T-helper 2 cell (primary cell): Measurements from ENCODE around the gene NABP1.
"Not testable (repeated sequence)": the region's sequence is repeated elsewhere in the genome, so short reads cannot be mapped to it uniquely, and the experiment has no call there.

Experiments
- DNase-seq, 5 experiments: peaks; one replicate each; pipeline versions ENCODE4 v3.0.0 to v3.0.0-alpha.2; 2012 to 2022
- total RNA-seq, 2 donors: gene quantifications; one replicate each; lab custom pipeline; 2026; lab: John Stamatoyannopoulos, UW

Gene NABP1, protein sequence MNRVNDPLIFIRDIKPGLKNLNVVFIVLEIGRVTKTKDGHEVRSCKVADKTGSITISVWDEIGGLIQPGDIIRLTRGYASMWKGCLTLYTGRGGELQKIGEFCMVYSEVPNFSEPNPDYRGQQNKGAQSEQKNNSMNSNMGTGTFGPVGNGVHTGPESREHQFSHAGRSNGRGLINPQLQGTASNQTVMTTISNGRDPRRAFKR
- total RNA-seq = 176 to 263 reads per million in 2 donors

DNA sequence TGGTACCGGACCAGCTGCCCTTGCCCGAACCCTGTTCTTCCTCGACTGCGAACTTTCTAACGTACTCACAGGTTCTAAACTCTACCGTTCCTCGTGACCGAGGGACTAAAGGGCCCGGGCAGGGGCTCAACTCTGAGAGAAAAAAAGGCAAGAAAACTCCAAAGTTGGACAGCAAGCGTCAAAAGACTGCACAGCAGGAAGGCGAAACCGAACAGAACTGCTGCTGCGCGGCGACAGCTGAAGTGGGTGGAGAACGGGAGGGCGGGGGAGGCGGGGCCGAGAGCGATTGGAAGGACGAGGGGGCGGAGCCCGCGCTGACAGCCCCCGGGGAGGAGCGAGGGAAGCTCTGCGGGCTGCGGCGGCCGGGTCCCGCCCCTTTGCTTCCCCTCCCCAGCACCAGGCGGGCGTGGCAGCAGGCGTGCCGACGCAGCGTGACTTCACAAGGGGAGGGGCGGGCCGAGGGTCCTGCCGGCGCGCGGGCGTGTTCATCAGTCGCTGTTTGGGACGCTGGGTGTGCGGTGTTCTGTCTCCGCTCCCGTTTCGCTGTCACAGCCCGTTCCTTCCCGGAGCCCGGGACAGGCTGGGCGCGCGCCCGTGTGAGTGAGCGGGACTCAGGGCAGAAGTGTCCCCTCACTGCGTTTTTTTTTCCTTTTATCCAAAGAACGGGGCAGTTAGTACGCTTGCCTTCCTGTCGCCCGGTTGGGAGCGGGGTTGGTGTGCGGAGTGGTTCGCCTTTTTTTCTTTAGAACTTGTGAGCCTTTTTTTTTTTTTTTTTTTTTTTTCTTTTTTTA lies at the start of gene NABP1:
Gene NABP1, plus strand, starts transcription at position 491 of the 791 bp plus-strand sequence. CDS start 479 bp downstream, outside the sequence.
- DNase-seq = peak; percentile 98 to 99 (median 98)

- DNase-seq = peak in 1 of 5 experiments; percentile 72
Observed at GRCh38 chr2:191629001-191629453, 48.9 kb upstream of the NABP1 start.

DNA sequence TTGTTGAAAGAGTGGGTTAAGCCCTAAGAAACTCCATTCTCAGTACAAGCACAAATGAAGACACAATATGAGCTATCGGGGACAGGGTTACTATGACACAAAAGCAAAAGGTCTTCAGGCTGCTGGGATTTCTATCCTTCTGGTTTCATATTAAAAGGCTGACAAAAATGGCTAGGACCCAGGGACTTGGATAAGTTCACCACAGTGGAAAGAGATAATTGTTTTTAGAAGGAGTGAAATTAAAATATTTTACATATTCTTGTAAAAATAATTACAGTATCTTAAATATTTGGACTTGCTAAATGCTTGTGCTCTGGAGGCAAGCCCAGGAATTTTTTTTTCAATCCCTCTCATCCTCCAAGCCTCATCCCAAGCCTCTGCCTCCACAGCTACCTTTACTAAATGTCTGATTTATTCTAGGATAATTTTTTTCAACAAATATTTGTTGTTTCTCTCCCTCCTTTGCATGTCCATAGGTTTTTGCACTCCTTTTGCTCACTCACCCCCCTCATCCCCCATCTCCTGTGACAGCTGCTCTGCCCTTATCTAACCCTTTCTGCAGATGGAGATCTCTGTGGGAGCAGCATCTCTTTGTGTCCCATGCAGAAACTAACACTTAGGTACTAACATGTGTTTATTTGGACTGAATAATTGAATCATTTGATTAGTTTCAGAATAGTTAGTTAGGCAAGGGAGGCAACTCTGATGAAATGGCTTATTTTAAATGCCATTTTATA lies 47.8 kb upstream of the NABP1 start:
- no peak for DNase-seq

GRCh38 chr2:191631754-191632153 lies 46.2 kb upstream of the NABP1 start:
- DNase-seq = no peak

DNA sequence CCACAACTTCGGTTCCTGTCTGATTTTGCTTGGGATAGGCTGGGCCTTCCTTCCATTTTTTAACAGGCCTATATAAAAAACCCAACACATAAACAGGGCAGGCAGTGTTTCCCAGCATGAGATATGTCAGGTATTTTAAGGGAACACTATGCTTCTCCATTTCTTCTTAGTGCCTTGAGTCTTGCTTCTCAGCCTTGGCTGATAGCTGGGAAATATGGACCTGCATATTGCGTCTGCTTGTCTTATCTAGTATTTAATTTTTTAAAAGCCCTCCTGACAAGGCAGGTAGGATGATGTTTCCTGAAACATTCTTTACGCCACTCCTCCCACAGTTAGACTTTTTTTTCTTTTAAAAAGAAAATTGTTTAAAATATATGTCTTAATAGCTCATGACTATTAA lies 45.5 kb upstream of the NABP1 start:
- DNase-seq = no peak

DNA sequence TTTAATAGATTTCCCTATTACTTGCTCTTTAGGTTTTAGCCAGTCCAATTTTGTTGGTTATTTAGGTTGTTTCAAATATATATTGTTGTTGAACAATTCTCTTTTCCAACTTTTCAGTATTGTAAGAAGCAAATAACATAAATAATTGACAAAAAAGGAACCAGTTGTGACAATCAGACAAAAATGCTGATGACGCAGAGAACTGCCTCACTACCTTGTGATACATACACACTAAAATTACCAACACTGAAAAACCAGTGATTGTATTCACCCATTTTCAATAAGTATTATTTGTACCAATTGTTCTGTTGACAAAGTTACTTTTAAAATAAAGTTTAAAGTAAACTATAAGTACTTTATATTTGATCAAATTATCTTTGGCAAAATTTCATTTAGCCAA lies 43.1 kb upstream of the NABP1 start:
- DNase-seq = no peak

DNA sequence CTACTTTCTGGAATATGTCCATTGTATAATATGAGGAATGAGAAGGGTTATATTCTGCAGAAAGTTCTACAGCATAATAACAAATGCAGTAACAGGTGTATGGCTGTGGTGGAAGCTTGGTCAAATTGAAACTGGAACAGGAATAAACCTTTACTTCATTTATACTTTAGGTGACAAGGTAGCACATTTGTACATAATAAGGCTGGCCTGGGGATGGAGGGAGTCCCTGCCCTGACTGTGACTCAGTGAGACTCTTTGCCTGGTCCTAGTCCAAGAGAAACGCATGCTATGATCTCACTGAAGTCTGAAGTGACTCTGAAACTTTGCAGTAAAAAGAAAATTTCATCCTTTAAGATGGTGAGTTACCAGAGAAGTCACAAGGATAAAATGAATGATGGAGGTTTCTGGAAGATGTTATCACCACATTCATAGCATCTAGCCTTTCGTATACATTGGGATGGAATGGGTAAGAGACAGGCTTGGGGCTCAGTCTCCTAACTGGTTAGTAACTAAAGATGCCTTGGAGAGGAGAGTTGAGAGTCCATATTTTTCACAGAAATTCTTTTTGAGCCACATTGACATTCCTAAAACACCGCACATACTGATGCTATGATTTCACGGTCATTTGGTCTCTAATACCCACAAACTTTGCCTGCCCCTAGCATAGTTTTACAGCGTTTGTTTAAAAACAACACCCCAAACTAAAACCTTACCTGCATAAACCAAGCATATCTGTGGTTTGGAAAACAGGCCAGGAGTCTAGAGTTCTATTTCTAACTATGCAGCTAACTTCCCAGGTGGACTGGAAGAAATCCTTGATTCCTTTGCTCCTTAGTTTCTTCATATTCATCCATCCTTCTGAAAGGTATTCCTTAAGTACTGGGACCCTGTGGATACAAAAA lies 42.4 kb upstream of the NABP1 start:
- DNase-seq = peak in 1 of 5 experiments; percentile 57

- no peak for DNase-seq
Observed at GRCh38 chr2:191636235-191636543, 41.7 kb upstream of the NABP1 start.

DNA sequence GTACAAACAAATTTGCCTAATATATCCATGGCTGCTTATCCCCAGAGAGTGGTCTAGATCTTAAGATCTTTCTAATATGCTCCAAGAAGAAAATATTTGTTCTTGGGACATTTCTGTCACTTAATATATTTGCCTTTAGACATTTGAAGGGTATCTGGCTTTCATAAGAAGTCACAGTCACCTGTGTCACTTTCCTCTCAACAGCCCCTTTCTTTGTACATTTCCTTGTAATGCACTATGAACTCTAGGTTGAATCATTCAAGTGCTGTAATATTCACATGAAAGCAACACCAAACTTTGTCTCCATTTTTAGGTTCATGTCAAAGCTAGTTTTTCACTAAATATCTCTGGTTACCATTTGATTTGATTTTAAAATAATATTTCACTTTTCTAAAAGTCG lies 41.4 kb upstream of the NABP1 start:
- no peak for DNase-seq

DNA sequence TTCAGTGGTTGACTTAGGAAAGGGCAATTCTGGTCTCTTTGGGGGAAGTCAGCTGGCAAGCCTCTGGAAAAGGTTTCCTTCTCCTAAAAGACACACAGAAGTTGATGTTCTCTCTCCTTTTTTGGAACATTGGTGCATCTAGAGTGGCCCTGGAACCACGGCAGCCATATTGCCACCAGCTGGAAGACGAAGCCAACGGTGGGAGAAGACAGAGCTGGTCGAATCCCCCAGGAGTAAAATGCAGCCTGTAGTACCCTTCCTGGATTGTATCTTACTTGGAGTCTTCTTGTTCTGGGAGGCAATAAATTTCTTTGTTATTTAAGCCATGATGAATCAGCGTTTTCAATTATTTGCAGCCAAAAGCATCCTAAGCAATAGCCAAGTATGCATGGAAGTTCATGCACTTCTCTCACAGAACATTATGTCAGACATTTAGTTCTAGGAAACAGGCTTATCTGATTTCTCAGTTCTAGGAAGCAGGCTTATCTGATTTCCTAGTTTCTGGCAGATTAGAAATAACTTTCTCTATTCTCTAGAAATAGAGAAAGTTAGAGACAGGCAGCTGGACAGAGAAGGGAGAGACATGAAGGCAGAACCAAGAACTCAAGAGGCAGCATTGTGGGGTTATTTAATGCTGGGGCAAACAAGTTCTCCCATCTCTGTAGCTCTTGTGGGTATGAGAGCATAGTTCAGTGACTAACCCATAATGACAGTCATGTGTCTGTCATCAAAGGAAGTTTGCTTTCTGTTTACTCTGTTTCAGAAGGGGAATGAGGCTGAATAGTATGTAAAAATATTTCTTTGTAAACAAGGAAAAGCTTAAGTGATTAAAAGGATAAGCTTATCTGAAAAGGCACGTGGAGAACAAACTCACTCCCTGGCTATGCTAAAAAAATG lies 40.5 kb upstream of the NABP1 start:
- peak in 1 of 5 experiments; percentile 80 for DNase-seq

DNA sequence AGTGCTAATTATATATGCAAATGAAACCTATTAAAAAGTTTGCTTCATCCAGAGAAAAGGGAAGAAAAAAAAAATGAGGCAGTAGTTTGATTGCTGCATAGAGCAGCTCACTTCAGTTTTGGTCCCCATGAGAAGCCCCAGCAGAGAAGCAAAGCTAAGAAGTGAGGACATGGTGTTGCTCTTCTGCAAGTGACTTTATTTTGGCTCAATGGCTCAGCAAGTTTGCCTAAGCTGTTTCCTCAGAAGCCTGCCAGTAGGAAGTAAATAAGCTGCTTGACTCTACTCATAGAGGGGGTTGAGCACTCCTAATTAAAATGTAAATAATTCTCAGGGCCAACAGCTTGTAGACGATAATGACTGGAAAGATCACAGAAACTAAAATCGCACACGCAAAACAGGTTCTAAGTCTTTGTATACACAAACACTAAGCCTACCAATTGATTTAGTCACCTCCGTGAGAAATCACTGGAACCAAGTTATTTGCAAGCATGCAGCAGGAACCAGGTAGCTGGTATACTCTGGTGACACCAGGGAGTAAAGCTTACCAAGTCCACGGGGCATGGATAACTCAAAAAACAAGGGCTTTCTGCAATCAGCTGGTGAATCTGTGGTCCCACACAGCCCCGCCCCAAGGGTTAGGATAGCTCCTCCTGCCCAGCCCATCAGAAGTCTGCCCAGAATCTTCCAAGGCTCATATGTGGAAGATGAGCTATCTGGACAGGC lies 39.7 kb upstream of the NABP1 start:
- DNase-seq = peak in 1 of 5 experiments; percentile 32

DNA sequence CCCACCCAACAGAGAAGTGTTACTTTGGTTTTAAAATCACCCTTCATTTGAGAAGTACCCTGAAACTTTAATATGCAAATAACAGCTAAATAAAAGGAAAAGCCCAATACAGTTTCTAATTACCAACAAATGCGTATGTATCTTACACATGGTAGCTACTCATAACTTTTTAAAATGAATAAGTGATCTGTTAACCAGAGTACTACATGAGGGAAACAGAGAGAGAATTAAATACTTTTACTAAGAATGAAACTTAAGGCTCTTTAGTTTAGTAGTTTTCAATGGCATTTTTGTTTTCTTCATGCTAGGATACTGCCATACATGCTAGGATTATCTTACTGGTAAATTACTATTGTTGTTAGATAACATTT lies 39.1 kb upstream of the NABP1 start:
- DNase-seq = no peak

GRCh38 chr2:191641609-191642008 lies 36.3 kb upstream of the NABP1 start:
- no peak for DNase-seq

- peak in 1 of 5 experiments; percentile 48 for DNase-seq
Observed at GRCh38 chr2:191642541-191642940, 35.4 kb upstream of the NABP1 start.

- DNase-seq = no peak
Observed at GRCh38 chr2:191643429-191643828, 34.5 kb upstream of the NABP1 start.

GRCh38 chr2:191644613-191645012 lies 33.3 kb upstream of the NABP1 start:
- not testable (repeated sequence) for DNase-seq

DNA sequence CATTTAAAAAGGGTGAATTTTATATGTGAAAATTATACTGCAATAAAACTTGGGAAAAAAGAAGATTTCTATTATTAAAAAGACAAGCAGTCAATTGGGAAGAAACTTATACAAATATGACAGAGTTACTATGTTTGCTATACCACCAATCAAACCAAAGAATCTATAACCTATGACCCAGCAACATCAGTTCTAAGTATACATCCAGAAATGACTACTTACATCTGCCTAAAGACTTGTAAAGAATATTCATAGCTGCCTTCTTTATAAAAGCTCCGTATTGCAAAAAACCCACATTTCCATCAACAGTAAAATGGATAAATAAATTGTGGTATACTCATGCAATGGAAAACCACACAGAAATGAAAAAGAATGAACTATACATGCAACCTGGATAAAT lies 32.9 kb upstream of the NABP1 start:
- DNase-seq = peak in 1 of 5 experiments; percentile 47

- DNase-seq = no peak
Observed at GRCh38 chr2:191645434-191646162, 32.3 kb upstream of the NABP1 start.

DNA sequence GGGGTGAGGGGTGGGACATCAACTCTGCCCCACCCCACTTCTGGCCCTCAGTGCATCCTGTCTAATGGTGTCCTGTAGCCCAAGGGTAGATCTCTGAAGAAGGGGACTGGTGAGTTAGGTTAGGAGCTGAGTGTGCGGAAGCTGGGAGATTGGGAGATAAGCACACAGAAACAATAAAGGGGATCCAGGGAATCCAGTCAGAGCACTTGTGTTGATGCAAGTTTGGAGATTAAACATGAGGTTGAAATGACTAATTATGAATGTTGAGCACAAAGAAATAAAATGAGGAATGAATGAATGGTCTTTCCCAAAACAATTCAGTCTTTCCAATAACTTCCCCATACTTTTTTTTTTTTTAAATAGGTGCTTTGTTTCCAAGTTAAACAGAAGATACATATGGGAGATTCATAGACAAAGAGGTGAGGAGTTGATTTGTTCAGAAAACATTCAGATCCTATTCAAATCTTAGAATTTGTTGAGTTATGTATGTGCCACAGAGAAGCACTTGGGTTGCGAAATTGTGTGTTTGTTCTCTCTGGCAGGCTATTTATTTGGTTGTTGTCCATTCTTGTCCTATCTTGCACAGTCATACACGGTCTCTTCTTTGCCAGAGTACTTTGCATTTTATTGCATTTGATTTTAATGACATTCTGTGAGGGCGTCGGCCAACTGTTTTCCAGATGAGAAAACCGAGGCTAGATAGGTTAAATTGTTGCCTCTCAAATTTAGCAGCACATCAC lies 31.6 kb upstream of the NABP1 start:
- DNase-seq = no peak
